ENCODE measurements around the gene HP1BP3.

- TF ChIP-seq CTCF (IDR thresholded peaks at IDR 0.05; ENCODE audit: poor library complexity, severe bottlenecking) (no peak), POLR2AphosphoS5 (IDR thresholded peaks at IDR 0.05) (peak; percentile 18), EP300 (conservative IDR thresholded peaks at IDR 0.05; ENCODE audit: poor library complexity, severe bottlenecking) (no peak), REST (IDR thresholded peaks at IDR 0.05; ENCODE audit: borderline replicate concordance) (no peak), EZH2 (IDR thresholded peaks at IDR 0.05; ENCODE audit: borderline replicate concordance, insufficient read depth, low read length, poor library complexity, severe bottlenecking) (no peak), MXI1 (conservative IDR thresholded peaks at IDR 0.05; ENCODE audit: poor library complexity, severe bottlenecking) (peak; percentile 4), TAF1 (IDR thresholded peaks at IDR 0.05; ENCODE audit: low read depth) (no peak), RAD21 (conservative IDR thresholded peaks at IDR 0.05) (no peak)
Observed at GRCh38 chr1:20710469-20711284, 76.4 kb downstream of the HP1BP3 start.
